Measurements from ENCODE around the gene IL37. TPM values are rescaled to one million over a fixed set of nuclear protein-coding genes. Genes with fewer than 3 reads are reported as not detected.

Gene IL37
- total and polyA plus RNA-seq, 9 donors, result not detected

DNA sequence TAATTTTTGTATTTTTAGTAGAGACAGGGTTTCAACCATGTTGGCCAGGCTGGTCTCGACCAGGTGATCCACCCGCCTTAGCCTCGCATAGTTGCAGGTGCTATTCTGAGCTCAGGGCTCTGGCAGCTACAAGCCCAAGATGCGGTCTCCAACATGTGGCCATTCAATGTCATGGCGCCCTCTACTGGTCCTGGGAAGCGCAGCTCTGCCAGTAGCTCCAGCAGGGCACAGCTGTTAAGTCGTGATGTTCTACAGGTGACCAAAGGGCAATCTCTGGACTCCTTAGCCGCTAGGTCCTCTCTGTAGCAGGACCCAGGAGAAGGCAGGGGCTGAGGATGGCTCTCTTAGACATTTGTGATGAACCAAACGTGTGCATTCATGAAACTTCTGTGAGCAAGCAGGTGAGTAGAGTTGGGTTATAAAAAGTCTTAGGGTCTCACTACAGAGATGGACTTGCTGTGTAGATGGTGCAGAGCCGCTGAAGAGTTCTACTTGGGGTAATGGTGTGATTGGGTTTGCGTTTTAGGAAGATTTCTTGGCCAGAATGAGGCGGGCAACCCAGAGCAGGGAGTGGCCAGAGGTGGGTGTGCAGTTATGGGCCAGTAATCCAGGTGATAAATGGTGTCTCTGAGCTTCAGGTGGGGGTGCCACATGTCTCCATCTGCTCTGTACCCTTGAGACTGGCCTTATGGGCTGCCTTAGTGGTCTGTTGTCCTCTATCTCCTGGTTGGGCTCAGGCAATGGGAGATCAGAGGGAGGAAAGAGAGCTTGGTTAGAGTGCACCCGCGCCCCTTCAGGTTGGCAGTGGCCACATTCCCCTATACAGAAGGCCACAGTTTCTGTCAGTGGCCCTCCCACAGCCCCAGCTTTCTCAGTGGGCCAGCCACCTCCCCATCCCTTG lies 31.0 kb downstream of the IL37 start:
- DNase-seq, result peak in 3 of 5 donors; percentile 16 to 19 (median 17)
- H3K4me1 ChIP-seq (ENCODE audit: insufficient read depth), result no peaks in the 10 kb centered on the region
- TF ChIP-seq EP300 (IDR thresholded peaks at IDR 0.05) (no peak), POLR2A (IDR thresholded peaks at IDR 0.05) (no peak)
- TF ChIP-seq, protein P1, sequence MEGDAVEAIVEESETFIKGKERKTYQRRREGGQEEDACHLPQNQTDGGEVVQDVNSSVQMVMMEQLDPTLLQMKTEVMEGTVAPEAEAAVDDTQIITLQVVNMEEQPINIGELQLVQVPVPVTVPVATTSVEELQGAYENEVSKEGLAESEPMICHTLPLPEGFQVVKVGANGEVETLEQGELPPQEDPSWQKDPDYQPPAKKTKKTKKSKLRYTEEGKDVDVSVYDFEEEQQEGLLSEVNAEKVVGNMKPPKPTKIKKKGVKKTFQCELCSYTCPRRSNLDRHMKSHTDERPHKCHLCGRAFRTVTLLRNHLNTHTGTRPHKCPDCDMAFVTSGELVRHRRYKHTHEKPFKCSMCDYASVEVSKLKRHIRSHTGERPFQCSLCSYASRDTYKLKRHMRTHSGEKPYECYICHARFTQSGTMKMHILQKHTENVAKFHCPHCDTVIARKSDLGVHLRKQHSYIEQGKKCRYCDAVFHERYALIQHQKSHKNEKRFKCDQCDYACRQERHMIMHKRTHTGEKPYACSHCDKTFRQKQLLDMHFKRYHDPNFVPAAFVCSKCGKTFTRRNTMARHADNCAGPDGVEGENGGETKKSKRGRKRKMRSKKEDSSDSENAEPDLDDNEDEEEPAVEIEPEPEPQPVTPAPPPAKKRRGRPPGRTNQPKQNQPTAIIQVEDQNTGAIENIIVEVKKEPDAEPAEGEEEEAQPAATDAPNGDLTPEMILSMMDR (IDR thresholded peaks at IDR 0.05), result no peak
- 31 to 37% (median 33%) methylated on average over 14 of the region's 14 CpGs for WGBS, 3 donors
- no peaks in the 10 kb centered on the region for H3K9me3 ChIP-seq
- H3K27ac ChIP-seq, result no peak overlapping the region
- H3K27me3 ChIP-seq, result no peaks in the 10 kb centered on the region
- H3K36me3 ChIP-seq, result no peaks in the 10 kb centered on the region
- intact Hi-C loops (cut with DNase I), result no loop called here
- H3K4me3 ChIP-seq, result no peak overlapping the region

DNA sequence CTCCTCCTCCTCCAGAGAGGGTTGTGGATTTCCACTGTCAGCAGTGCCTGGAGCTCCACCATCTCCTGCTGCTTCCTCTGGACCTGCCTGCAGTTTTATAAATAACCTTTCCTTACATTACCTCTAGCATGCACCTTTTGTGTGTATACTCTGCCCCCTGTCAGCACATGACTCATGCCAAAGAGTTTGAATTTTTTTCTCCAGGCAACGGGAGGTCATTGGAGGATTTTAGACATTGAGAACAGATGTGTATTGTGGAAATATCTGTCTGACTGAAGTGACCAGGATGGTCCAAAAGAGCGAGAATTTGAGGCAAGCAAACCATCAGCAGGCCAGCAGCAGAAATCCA lies 31.7 kb downstream of the IL37 start:
- intact Hi-C loops (cut with DNase I), result no loop called here
- TF ChIP-seq, protein P1 (IDR thresholded peaks at IDR 0.05), result no peak
- TF ChIP-seq POLR2A (IDR thresholded peaks at IDR 0.05), result no peak
- no peak for DNase-seq
- no peak overlapping the region for H3K4me3 ChIP-seq
- no peaks in the 10 kb centered on the region for H3K27me3 ChIP-seq
- no peaks in the 10 kb centered on the region for H3K36me3 ChIP-seq
- 38 to 59% (median 49%) methylated on average over 2 of the region's 2 CpGs for WGBS, 3 donors
- H3K27ac ChIP-seq, result no peak overlapping the region
- H3K9me3 ChIP-seq, result no peaks in the 10 kb centered on the region
- no peaks in the 10 kb centered on the region for H3K4me1 ChIP-seq (ENCODE audit: insufficient read depth)

DNA sequence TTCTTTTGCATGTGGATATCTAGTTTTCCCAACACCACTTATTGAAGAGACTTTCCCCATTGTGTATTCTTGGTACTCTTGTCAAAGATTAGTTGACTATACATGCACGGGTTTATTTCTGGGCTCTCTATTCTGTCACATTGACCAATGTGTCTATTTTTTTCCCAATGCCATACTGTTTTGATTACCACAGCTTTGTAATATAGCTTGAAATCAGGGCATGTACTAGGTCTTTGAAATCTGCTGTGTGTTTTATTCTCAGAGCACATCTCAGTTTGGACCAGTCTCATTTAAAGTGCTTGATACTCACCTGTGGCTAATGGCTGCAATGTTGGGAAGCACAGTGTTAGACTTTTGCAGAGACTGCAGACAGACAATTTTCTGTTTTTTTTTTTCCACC lies 34.0 kb downstream of the IL37 start:
- TF ChIP-seq EP300 (IDR thresholded peaks at IDR 0.05) (no peak), POLR2A (IDR thresholded peaks at IDR 0.05) (no peak)
- TF ChIP-seq, protein P1 (IDR thresholded peaks at IDR 0.05), result no peak
- 76 to 95% (median 86%) methylated on average over 1 of the region's 1 CpG for WGBS, 3 donors
- H3K4me3 ChIP-seq, result no peak overlapping the region
- intact Hi-C loops (cut with DNase I), result no loop called here
- H3K4me1 ChIP-seq (ENCODE audit: insufficient read depth), result no peaks in the 10 kb centered on the region
- H3K36me3 ChIP-seq, result no peaks in the 10 kb centered on the region
- no peak for DNase-seq
- H3K27ac ChIP-seq, result no peak overlapping the region
- H3K27me3 ChIP-seq, result no peaks in the 10 kb centered on the region
- H3K9me3 ChIP-seq, result no peaks in the 10 kb centered on the region

DNA sequence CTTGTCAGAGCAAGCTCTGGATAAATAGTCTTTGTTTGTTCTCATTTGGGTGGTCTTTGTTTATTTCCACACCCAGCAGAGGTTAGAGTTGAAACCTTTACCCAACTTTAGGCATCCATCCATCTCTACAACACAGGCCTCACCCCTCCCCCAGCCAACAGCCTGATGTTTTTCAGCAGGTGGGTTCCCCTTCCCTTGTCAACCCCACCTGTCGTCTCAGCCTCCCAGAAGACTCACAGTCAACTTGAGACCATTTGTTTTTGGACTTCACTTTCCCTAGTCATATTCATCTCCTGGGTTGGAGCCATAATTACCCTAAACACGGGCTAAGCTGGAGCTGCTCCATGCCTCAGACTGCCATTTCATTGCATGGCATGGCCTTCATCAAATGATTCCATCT lies 35.1 kb downstream of the IL37 start:
- WGBS, 3 donors, result 70 to 73% (median 71%) methylated on average over 2 of the region's 2 CpGs
- H3K9me3 ChIP-seq, result no peaks in the 10 kb centered on the region
- intact Hi-C loops (cut with DNase I), result no loop called here
- no peak overlapping the region for H3K27ac ChIP-seq
- no peak overlapping the region for H3K4me3 ChIP-seq
- no peaks in the 10 kb centered on the region for H3K4me1 ChIP-seq (ENCODE audit: insufficient read depth)
- H3K27me3 ChIP-seq, result no peaks in the 10 kb centered on the region
- no peaks in the 10 kb centered on the region for H3K36me3 ChIP-seq
- no peak for DNase-seq
- TF ChIP-seq EP300 (IDR thresholded peaks at IDR 0.05) (no peak), POLR2A (IDR thresholded peaks at IDR 0.05) (no peak)
- TF ChIP-seq, protein P1 (IDR thresholded peaks at IDR 0.05), result no peak
